WTC11 (cell line): ENCODE measurements around the gene KCTD16. TPM values are rescaled to one million over a fixed set of nuclear protein-coding genes. Genes with fewer than 3 reads are reported as not detected.

ENCODE experiments used
- ATAC-seq: fragments of 200-7000 bp; cut with Tn5 transposase; 2 replicates; pipeline ENCODE4 v1.10.0; 2021; ENCODE audit warnings: mild to moderate bottlenecking, moderate library complexity
- CTCF ChIA-PET: fragments of 300-600 bp; sonication (Branson Sonifier 250); formaldehyde crosslinking; loops from one replicate; lab custom pipeline; 2021; ENCODE audit warnings: antibody characterized with exemption; lab: Charles Lee
- POLR2A ChIA-PET: fragments of 350-600 bp; sonication (Branson Sonifier 250); formaldehyde crosslinking; loops from one replicate; lab custom pipeline; 2021; ENCODE audit warnings: antibody characterized with exemption; lab: Charles Lee
- DNase-seq: peaks from one replicate; pipeline ENCODE4 v3.0.0; 2021; ENCODE audit warnings: low spot score
- H3K27ac Mint-ChIP-seq: 2 replicates; pipeline ENCODE4 v1.8.0; 2021; ENCODE audit warnings: mixed read lengths
- H3K27me3 Mint-ChIP-seq: 2 replicates; pipeline ENCODE4 v1.8.0; 2021; ENCODE audit warnings: low read depth, mild to moderate bottlenecking, moderate library complexity, mixed read lengths
- H3K36me3 Mint-ChIP-seq: 2 replicates; pipeline ENCODE4 v1.8.0; 2021; ENCODE audit warnings: mixed read lengths
- H3K4me1 Mint-ChIP-seq: 2 replicates; pipeline ENCODE4 v1.8.0; 2022; ENCODE audit warnings: mixed read lengths
- H3K4me3 Mint-ChIP-seq: 2 replicates; pipeline ENCODE4 v1.8.0; 2021; ENCODE audit warnings: mild to moderate bottlenecking, moderate library complexity, mixed read lengths
- H3K9me3 Mint-ChIP-seq: 2 replicates; pipeline ENCODE4 v1.8.0; 2021; ENCODE audit warnings: mixed read lengths
- ATF1 ChIP-seq: sonication (generic); formaldehyde crosslinking; IDR thresholded peaks from 2 replicates; pipeline ENCODE4 v1.8.1; 2023; ENCODE audit warnings: mild to moderate bottlenecking, moderate library complexity, missing genetic modification reagents
- CREB1 ChIP-seq: sonication (generic); formaldehyde crosslinking; IDR thresholded peaks from 2 replicates; pipeline ENCODE4 v1.8.0; 2023; ENCODE audit warnings: mild to moderate bottlenecking, missing genetic modification reagents
- GABPB1 ChIP-seq: sonication (generic); formaldehyde crosslinking; IDR thresholded peaks from 2 replicates; pipeline ENCODE4 v1.8.1; 2023; ENCODE audit warnings: mild to moderate bottlenecking, missing genetic modification reagents
- HMGA2 ChIP-seq: fragments of 250-450 bp; sonication (Bioruptor Pico); IDR thresholded peaks from 2 replicates; pipeline ENCODE4 v1.4.0; 2021; ENCODE audit warnings: mild to moderate bottlenecking, moderate library complexity
- IRF2 ChIP-seq: sonication (generic); formaldehyde crosslinking; IDR thresholded peaks from 2 replicates; pipeline ENCODE4 v1.8.0; 2022; ENCODE audit warnings: low read depth, missing genetic modification reagents, borderline replicate concordance
- JAZF1 ChIP-seq: fragments of 250-450 bp; sonication (Bioruptor Pico); IDR thresholded peaks from 2 replicates; pipeline ENCODE4 v1.9.0; 2021; ENCODE audit warnings: moderate library complexity, mild to moderate bottlenecking, inconsistent platforms
- JUN ChIP-seq: sonication (generic); formaldehyde crosslinking; IDR thresholded peaks from 2 replicates; pipeline ENCODE4 v1.8.0; 2023; ENCODE audit warnings: mild to moderate bottlenecking, missing genetic modification reagents
- NFATC4 ChIP-seq: fragments of 250-450 bp; sonication (Bioruptor Pico); IDR thresholded peaks from 2 replicates; pipeline ENCODE4 v1.9.0; 2021; ENCODE audit warnings: mild to moderate bottlenecking
- NR2C2 ChIP-seq: sonication (generic); formaldehyde crosslinking; IDR thresholded peaks from 2 replicates; pipeline ENCODE4 v1.8.0; 2022; ENCODE audit warnings: mild to moderate bottlenecking, missing genetic modification reagents
- OVOL2 ChIP-seq: fragments of 250-450 bp; sonication (Bioruptor Pico); IDR thresholded peaks from 2 replicates; pipeline ENCODE4 v1.9.0; 2021; ENCODE audit warnings: mild to moderate bottlenecking, borderline replicate concordance
- SMAD3 ChIP-seq: sonication (generic); formaldehyde crosslinking; IDR thresholded peaks from 2 replicates; pipeline ENCODE4 v1.8.0; 2022; ENCODE audit warnings: missing genetic modification reagents, mild to moderate bottlenecking, borderline replicate concordance
- SOX15 ChIP-seq: fragments of 250-450 bp; sonication (Bioruptor Pico); IDR thresholded peaks from 2 replicates; pipeline ENCODE4 v1.9.0; 2021; ENCODE audit warnings: mild to moderate bottlenecking
- TCF7 ChIP-seq: sonication (generic); formaldehyde crosslinking; IDR thresholded peaks from 2 replicates; pipeline ENCODE4 v1.8.0; 2022; ENCODE audit warnings: mild to moderate bottlenecking, low read depth, missing genetic modification reagents, moderate library complexity
- ZBTB21 ChIP-seq: sonication (generic); formaldehyde crosslinking; IDR thresholded peaks from 2 replicates; pipeline ENCODE4 v1.8.1; 2023; ENCODE audit warnings: mild to moderate bottlenecking, missing genetic modification reagents, borderline replicate concordance
- ZNF396 ChIP-seq: fragments of 250-450 bp; sonication (Bioruptor Pico); IDR thresholded peaks from 2 replicates; pipeline ENCODE4 v1.8.0; 2021; ENCODE audit warnings: mild to moderate bottlenecking, moderate library complexity, borderline replicate concordance
- total RNA-seq: library from RNA; stranded (reverse); gene quantifications from 3 replicates; pipeline ENCODE4 v1.2.3, GENCODE V29; 2021
- TF ChIP-seq, protein P1 (sequence below): sonication (generic); formaldehyde crosslinking; IDR thresholded peaks from 2 replicates; pipeline ENCODE4 v1.8.1; 2022; ENCODE audit warnings: low read depth, mild to moderate bottlenecking, moderate library complexity, missing genetic modification reagents, borderline replicate concordance
- TF ChIP-seq, protein P2 (sequence below): sonication (generic); formaldehyde crosslinking; IDR thresholded peaks from 2 replicates; pipeline ENCODE4 v1.8.1; 2023; ENCODE audit warnings: mild to moderate bottlenecking, missing genetic modification reagents
- TF ChIP-seq, protein P3 (sequence below): sonication (generic); formaldehyde crosslinking; IDR thresholded peaks from 2 replicates; pipeline ENCODE4 v1.8.1; 2022; ENCODE audit warnings: mild to moderate bottlenecking, moderate library complexity, missing genetic modification reagents
- TF ChIP-seq, protein P4 (sequence below): sonication (generic); formaldehyde crosslinking; IDR thresholded peaks from 2 replicates; pipeline ENCODE4 v1.8.0; 2023; ENCODE audit warnings: missing genetic modification reagents
- TF ChIP-seq, protein P5 (sequence below): sonication (generic); formaldehyde crosslinking; IDR thresholded peaks from 2 replicates; pipeline ENCODE4 v1.8.1; 2023; ENCODE audit warnings: mild to moderate bottlenecking, moderate library complexity, missing genetic modification reagents
- TF ChIP-seq, protein P6 (sequence below): fragments of 200-600 bp; IDR thresholded peaks from 2 replicates; pipeline ENCODE4 v1.8.0; 2022; ENCODE audit warnings: antibody characterized with exemption
- TF ChIP-seq, protein P7 (sequence below): fragments of 250-450 bp; sonication (Bioruptor Pico); IDR thresholded peaks from 2 replicates; pipeline ENCODE4 v1.9.0; 2021; ENCODE audit warnings: moderate library complexity, mild to moderate bottlenecking, inconsistent platforms, borderline replicate concordance

KCTD16 gene
- total RNA-seq, 1 experiment from 2014 or later, result 0.20 TPM

DNA sequence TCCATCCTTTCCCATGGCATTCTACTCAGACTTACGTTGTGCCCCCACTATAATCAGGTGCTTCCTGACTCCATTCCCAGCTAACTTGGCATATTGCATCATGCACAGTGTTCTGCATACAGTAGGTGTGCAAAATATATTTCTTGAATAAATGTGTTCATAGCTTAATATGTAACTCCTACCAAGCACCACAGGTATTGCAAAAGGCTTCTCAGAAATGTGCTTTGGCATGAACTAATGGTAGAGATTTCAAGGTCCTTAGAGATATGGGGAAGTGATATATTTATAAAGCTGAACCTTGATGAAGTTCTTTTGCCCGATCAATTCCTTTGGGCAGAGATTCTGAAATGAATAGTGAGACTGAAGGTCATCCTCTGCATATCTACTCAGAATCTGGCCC, 220.4 kb downstream of the KCTD16 start:
- 0 out of 2 replicates have a peak, but pooled peaks cover 3% of the 10 kb centered on the region for H3K4me1 Mint-ChIP-seq
- TF ChIP-seq, protein P1, sequence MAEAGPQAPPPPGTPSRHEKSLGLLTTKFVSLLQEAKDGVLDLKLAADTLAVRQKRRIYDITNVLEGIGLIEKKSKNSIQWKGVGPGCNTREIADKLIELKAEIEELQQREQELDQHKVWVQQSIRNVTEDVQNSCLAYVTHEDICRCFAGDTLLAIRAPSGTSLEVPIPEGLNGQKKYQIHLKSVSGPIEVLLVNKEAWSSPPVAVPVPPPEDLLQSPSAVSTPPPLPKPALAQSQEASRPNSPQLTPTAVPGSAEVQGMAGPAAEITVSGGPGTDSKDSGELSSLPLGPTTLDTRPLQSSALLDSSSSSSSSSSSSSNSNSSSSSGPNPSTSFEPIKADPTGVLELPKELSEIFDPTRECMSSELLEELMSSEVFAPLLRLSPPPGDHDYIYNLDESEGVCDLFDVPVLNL (CRISPR knock-in tag), result no peak
- TF ChIP-seq NFATC4 (CRISPR knock-in tag) (no peak), ATF1 (CRISPR knock-in tag) (no peak), JAZF1 (CRISPR knock-in tag) (no peak), ZNF396 (no peak), OVOL2 (CRISPR knock-in tag) (no peak), SOX15 (no peak), ZBTB21 (CRISPR knock-in tag) (no peak), JUN (CRISPR knock-in tag) (no peak)
- TF ChIP-seq, protein P2, sequence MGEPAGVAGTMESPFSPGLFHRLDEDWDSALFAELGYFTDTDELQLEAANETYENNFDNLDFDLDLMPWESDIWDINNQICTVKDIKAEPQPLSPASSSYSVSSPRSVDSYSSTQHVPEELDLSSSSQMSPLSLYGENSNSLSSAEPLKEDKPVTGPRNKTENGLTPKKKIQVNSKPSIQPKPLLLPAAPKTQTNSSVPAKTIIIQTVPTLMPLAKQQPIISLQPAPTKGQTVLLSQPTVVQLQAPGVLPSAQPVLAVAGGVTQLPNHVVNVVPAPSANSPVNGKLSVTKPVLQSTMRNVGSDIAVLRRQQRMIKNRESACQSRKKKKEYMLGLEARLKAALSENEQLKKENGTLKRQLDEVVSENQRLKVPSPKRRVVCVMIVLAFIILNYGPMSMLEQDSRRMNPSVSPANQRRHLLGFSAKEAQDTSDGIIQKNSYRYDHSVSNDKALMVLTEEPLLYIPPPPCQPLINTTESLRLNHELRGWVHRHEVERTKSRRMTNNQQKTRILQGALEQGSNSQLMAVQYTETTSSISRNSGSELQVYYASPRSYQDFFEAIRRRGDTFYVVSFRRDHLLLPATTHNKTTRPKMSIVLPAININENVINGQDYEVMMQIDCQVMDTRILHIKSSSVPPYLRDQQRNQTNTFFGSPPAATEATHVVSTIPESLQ, result no peak
- TF ChIP-seq, protein P3, sequence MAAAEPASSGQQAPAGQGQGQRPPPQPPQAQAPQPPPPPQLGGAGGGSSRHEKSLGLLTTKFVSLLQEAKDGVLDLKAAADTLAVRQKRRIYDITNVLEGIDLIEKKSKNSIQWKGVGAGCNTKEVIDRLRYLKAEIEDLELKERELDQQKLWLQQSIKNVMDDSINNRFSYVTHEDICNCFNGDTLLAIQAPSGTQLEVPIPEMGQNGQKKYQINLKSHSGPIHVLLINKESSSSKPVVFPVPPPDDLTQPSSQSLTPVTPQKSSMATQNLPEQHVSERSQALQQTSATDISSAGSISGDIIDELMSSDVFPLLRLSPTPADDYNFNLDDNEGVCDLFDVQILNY (CRISPR knock-in tag), result no peak
- ChIA-PET CTCF (interaction anchor here (1.4 to 1.5 kb wide), 2 partner anchors 76 to 847 kb away, joined by 3 to 4 read pairs; no protein-coding TSS in a partner anchor), POLR2A (no interaction called here)
- H3K27ac Mint-ChIP-seq, result peak overlapping the region; percentile 49; the same call in 1 of the 2 replicates
- DNase-seq, result no peak
- H3K4me3 Mint-ChIP-seq, result no peak overlapping the region
- H3K36me3 Mint-ChIP-seq, result no peaks in the 10 kb centered on the region
- ATAC-seq, result no peak
- peaks cover 22% of the 10 kb centered on the region for H3K27me3 Mint-ChIP-seq
- peaks cover 3% of the 10 kb centered on the region; the same call in 1 of the 2 replicates for H3K9me3 Mint-ChIP-seq

DNA sequence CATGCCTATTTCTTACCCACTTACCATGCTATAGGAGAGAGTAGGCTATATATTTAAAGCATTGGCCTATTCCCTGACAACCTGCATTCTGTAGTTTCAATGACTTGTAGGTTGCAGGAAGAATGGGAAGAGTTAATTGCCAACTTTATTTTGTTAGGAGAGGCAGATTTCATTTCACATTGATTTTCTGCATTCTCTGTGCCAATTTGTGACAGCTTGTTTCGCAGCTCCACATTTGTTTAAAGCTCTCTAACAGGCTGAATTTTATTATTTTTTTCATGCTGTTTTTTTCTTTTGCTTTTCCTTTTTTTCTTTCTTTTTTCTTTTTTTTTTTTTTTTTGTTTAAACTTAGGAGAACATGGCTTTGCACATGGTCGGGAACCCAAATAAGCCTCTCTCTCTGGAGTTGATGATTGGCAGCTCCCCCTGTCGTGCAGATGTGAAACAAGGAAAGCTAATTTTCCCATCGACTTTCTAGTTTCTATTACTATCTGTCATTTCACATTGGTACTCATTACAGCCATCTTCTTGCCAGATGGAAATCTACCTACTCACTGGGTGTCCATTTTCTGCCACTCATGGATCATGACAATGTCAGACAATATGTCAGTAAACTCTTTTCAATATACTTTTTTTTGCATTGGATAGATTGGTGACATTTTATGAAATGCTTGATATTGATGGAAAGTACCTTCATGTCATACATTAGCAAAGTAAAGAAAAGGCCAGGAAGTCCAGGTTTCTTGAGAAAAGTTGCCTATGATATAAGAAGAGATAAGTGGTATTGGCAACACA, 223.2 kb downstream of the KCTD16 start:
- no peak overlapping the region for H3K4me3 Mint-ChIP-seq
- no peak overlapping the region for H3K27ac Mint-ChIP-seq
- POLR2A ChIA-PET, result interaction anchor here (0.7 kb wide), 1 partner anchor 460 kb away, joined by 7 read pairs; no protein-coding TSS in a partner anchor
- CTCF ChIA-PET, result interaction anchor here (0.6 to 0.7 kb wide), 4 partner anchors 11 to 503 kb away, joined by 3 to 5 read pairs (median 4); no protein-coding TSS in a partner anchor
- H3K27me3 Mint-ChIP-seq, result peaks cover 2% of the 10 kb centered on the region; the same call in 1 of the 2 replicates
- no peaks in the 10 kb centered on the region for H3K9me3 Mint-ChIP-seq
- H3K36me3 Mint-ChIP-seq, result no peaks in the 10 kb centered on the region
- ATAC-seq, result no peak
- 0 out of 2 replicates have a peak, but pooled peaks cover 2% of the 10 kb centered on the region for H3K4me1 Mint-ChIP-seq
- DNase-seq, result no peak
- TF ChIP-seq, protein P4, sequence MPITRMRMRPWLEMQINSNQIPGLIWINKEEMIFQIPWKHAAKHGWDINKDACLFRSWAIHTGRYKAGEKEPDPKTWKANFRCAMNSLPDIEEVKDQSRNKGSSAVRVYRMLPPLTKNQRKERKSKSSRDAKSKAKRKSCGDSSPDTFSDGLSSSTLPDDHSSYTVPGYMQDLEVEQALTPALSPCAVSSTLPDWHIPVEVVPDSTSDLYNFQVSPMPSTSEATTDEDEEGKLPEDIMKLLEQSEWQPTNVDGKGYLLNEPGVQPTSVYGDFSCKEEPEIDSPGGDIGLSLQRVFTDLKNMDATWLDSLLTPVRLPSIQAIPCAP (CRISPR knock-in tag), result no peak
- TF ChIP-seq, protein P5, sequence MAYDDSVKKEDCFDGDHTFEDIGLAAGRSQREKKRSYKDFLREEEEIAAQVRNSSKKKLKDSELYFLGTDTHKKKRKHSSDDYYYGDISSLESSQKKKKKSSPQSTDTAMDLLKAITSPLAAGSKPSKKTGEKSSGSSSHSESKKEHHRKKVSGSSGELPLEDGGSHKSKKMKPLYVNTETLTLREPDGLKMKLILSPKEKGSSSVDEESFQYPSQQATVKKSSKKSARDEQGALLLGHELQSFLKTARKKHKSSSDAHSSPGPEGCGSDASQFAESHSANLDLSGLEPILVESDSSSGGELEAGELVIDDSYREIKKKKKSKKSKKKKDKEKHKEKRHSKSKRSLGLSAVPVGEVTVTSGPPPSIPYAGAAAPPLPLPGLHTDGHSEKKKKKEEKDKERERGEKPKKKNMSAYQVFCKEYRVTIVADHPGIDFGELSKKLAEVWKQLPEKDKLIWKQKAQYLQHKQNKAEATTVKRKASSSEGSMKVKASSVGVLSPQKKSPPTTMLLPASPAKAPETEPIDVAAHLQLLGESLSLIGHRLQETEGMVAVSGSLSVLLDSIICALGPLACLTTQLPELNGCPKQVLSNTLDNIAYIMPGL (CRISPR knock-in tag), result no peak
- TF ChIP-seq HMGA2, result no peak
- no peak for TF ChIP-seq NFATC4 (CRISPR knock-in tag)
- TF ChIP-seq OVOL2 (CRISPR knock-in tag), result no peak
- TF ChIP-seq IRF2 (CRISPR knock-in tag), result no peak
- TF ChIP-seq GABPB1 (CRISPR knock-in tag), result no peak
- no peak for TF ChIP-seq SMAD3 (CRISPR knock-in tag)
- TF ChIP-seq, protein P6, sequence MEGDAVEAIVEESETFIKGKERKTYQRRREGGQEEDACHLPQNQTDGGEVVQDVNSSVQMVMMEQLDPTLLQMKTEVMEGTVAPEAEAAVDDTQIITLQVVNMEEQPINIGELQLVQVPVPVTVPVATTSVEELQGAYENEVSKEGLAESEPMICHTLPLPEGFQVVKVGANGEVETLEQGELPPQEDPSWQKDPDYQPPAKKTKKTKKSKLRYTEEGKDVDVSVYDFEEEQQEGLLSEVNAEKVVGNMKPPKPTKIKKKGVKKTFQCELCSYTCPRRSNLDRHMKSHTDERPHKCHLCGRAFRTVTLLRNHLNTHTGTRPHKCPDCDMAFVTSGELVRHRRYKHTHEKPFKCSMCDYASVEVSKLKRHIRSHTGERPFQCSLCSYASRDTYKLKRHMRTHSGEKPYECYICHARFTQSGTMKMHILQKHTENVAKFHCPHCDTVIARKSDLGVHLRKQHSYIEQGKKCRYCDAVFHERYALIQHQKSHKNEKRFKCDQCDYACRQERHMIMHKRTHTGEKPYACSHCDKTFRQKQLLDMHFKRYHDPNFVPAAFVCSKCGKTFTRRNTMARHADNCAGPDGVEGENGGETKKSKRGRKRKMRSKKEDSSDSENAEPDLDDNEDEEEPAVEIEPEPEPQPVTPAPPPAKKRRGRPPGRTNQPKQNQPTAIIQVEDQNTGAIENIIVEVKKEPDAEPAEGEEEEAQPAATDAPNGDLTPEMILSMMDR, result no peak
- TF ChIP-seq TCF7 (CRISPR knock-in tag), result no peak
- TF ChIP-seq, protein P7, sequence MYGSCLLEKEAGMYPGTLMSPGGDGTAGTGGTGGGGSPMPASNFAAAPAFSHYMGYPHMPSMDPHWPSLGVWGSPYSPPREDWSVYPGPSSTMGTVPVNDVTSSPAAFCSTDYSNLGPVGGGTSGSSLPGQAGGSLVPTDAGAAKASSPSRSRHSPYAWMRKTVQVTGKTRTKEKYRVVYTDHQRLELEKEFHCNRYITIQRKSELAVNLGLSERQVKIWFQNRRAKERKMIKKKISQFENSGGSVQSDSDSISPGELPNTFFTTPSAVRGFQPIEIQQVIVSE (CRISPR knock-in tag), result no peak
- no peak for TF ChIP-seq JAZF1 (CRISPR knock-in tag)
- no peak for TF ChIP-seq NR2C2
- TF ChIP-seq, protein P2, result no peak
- TF ChIP-seq CREB1, result no peak
